Tongue (tissue), 2 donors: ENCODE measurements around the gene MARF1. TPM values are rescaled to one million over a fixed set of nuclear protein-coding genes. Genes with fewer than 3 reads are reported as not detected.
"Not testable (repeated sequence)": the region's sequence is repeated elsewhere in the genome, so short reads cannot be mapped to it uniquely, and the experiment has no call there.

Experiments
- DNase-seq: peaks from one replicate; pipeline ENCODE4 v3.0.0-alpha.2; 2015
- total RNA-seq: library from RNA; depleted of rRNA; stranded (reverse); fragments of >200 nt; gene quantifications from one replicate; pipeline ENCODE4 v1.2.3, GENCODE V29; 2014

Gene MARF1
- total RNA-seq, 1 donor from 2014 or later = 26.9 TPM

- no peak for DNase-seq
These were observed 70.5 kb downstream of the MARF1 start for GRCh38 chr16:15572329-15573001.

GRCh38 chr16:15571557-15571956 is 71.4 kb downstream of the MARF1 start:
- no peak for DNase-seq

DNA sequence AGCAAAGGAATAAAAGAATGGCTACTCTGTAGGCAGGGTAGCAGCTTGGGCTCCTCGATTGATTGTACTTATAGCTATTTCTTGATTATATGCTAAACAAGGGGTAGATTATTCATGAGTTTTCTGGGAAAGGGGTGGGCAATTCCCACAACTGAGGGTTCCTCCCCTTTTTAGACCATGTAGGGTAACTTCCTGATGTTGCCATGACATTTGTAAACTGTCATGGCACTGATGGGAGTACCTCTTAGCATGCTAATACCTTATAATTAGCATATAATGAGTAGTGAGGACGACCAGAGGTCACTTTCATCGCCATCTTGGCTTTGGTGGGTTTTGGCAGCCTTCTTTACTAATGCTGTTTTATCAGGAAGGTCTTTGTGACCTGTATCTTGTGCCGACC is 72.3 kb downstream of the MARF1 start:
- DNase-seq = not testable (repeated sequence)

GRCh38 chr16:15567823-15568222 is 75.1 kb downstream of the MARF1 start:
- DNase-seq = no peak

DNA sequence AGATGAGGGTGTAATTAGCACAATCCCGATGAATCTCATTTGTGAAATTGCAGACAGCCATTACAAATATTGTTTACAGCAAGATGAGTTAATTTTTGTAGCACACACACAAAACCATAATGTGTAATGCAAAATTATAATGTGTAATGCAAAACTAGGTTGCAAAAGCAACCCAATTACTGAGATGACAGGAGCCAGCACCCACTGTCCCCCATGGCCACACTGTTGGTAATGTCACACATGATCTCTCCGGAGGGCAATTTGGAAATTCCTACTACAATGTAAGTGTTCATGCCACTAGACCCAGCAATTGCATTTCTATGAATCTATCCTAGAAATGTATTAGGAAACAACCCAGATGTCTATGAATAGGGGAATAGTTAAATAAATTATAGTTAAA is 76.9 kb downstream of the MARF1 start:
- no peak for DNase-seq

GRCh38 chr16:15564604-15565339 is 78.2 kb downstream of the MARF1 start:
- no peak for DNase-seq

GRCh38 chr16:15559176-15559575 is 83.8 kb downstream of the MARF1 start:
- no peak for DNase-seq

- DNase-seq = no peak
These were observed 85.7 kb downstream of the MARF1 start for GRCh38 chr16:15557258-15557657.

- DNase-seq = no peak
These were observed 86.8 kb downstream of the MARF1 start for GRCh38 chr16:15556130-15556529.

DNA sequence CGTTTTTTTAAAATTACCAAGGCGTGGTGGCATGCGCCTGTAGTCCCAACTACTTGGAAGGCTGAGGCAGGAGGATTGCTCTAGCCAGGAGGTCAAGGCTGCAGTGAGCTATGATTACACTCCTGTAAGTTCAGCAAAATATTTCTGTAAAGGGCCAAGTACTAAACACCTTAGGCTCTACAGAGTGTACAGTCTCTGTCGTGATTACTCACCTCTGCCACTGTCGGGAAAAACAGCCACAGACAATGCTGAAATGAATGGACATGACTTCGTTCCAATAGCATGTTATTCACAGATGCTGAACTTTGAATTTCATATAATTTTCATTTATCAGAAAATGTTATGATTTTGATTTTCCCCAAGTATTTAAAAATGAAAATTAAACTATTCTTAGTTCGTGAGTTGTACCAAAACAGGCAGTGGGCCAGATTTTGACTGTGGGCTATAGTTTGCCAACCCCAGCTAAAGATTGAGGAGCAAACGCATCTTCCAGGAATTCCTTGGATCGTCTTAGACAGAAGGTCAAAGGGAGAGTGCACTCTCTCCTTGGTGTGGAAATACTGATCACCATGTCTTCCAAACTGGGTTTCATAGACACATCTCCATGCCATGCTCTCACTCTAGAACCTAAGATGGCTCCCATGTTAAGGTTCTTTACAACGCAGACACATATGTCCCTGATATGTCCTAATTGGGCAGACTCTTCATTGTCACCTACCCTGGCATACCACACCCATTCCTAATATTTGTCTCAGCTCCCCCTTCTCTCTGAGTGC is 89.5 kb downstream of the MARF1 start:
- no peak for DNase-seq

- no peak for DNase-seq
These were observed 90.4 kb downstream of the MARF1 start for GRCh38 chr16:15552507-15552906.

DNA sequence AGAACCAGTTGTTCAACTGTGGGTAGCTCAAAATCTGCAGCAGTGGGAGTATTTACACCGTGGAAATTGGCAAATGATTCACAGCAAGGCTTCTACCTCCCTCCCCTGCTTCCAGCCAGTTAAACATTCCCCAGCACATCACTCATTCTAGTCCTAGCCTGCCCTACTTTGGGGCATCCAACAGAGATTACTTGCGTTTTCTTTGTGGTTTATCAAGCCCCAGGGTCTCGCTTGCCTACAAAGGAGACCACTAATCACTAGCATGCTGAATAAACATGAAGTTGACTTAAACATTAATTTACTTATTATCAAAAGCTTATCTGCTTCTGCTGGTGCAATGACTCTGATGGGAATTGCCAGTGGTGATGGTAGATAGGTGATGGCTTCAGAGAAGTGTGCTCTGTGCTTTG is 94.5 kb downstream of the MARF1 start:
- no peak for DNase-seq

DNA sequence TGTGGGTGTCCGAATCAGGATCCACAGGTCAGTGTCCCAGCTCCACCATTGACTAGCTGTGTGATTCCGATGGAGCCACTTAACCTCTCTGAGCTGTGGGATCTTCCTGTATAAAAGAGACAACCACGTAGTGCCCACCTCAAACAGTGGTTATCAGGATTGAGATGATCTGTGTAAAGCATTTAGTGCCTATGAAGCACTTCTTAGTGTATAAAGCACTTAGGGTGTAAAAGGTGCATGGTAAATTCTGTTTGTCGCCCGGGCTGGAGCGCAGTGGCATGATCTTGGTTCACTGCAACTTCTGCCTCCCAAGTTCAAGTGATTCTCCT is 95.2 kb downstream of the MARF1 start:
- DNase-seq = no peak

- not testable (repeated sequence) for DNase-seq
These were observed 95.7 kb downstream of the MARF1 start for GRCh38 chr16:15547072-15547767.

GRCh38 chr16:15545544-15545943 is 97.4 kb downstream of the MARF1 start:
- DNase-seq = no peak

- no peak for DNase-seq
These were observed 98.5 kb downstream of the MARF1 start for GRCh38 chr16:15544405-15544804.

Other genes with a start within 250 kb of the MARF1 start
- 14.8 TPM for gene MPV17L, start 247.4 kb downstream of the MARF1 start, total RNA-seq
- 31.4 TPM for gene BMERB1, start 208.6 kb downstream of the MARF1 start, total RNA-seq
- 36.5 TPM for gene NDE1, start 7.1 kb upstream of the MARF1 start, total RNA-seq
- 33.7 TPM for gene MYH11, start 213.9 kb upstream of the MARF1 start, total RNA-seq
- gene CEP20, start 245.4 kb upstream of the MARF1 start, total RNA-seq = 58.2 TPM